ENCODE results near the gene NKTR. TPM values are rescaled to one million over a fixed set of nuclear protein-coding genes. Genes with fewer than 3 reads are reported as not detected.

NKTR gene
- polyA plus RNA-seq, 1 of the 3 experiments (the other 2 are of a cell fraction): 19.2 TPM

GRCh38 chr3:42684632-42685362 lies 84.3 kb downstream of the NKTR start:
- no peak overlapping the region for H3K9ac ChIP-seq
- TF ChIP-seq RCOR1 (IDR thresholded peaks at IDR 0.05; ENCODE audit: low read length) (no peak), USF1 (IDR thresholded peaks at IDR 0.05; ENCODE audit: borderline replicate concordance, low read depth) (no peak)
- H3K27me3 ChIP-seq (ENCODE audit: insufficient read depth): peaks cover 19% of the 10 kb centered on the region; the same call in 1 of the 2 replicates
- DNase-seq: no peak
- H3K36me3 ChIP-seq (replicated peaks in 1 of 2; ENCODE audit: control insufficient read depth in 1 of 2, insufficient read depth in 2 of 2, low read length in 1 of 2): no peaks in the 10 kb centered on the region
- H2AFZ ChIP-seq (ENCODE audit: low read depth): no peak overlapping the region
- 87% methylated on average over 6 of the region's 7 CpGs for WGBS (ENCODE audit: low lambda C conversion rate)
- H3K4me1 ChIP-seq (ENCODE audit: control insufficient read depth in 1 of 2, insufficient read depth in 2 of 2, low read depth in 1 of 2, low read length in 1 of 2): no peaks in the 10 kb centered on the region; a peak in 1 of 4 replicates
- POLR2A ChIA-PET: no interaction called here
- no peak overlapping the region for H3K27ac ChIP-seq (ENCODE audit: low read depth in 2 of 2, low read length in 1 of 2)
- H4K20me1 ChIP-seq (ENCODE audit: insufficient read depth): no peaks in the 10 kb centered on the region
- H3K79me2 ChIP-seq (ENCODE audit: insufficient read depth): no peaks in the 10 kb centered on the region
- CTCF ChIA-PET: interaction anchor here (0.6 kb wide), 1 partner anchor 95 kb away, joined by 3 read pairs; no protein-coding TSS in a partner anchor
- H3K9me3 ChIP-seq: no peaks in the 10 kb centered on the region
- no peaks in the 10 kb centered on the region for H3F3A ChIP-seq (replicated peaks; ENCODE audit: insufficient read depth)
- H3K4me2 ChIP-seq: no peak overlapping the region
- H3K9me2 ChIP-seq: no peaks in the 10 kb centered on the region
- H3K4me3 ChIP-seq (ENCODE audit: low read depth in 2 of 2, low read length in 1 of 2): no peak overlapping the region

GRCh38 chr3:42685363-42685881 lies 84.9 kb downstream of the NKTR start, which contains the start of gene KLHL40:
TSS of gene KLHL40 (plus strand) at chr3:42685537. CDS start at chr3:42685619, 82 bp downstream.
- H2AFZ ChIP-seq (ENCODE audit: low read depth): no peak within 1 kb of the TSS
- no peaks in the 10 kb centered on the region for H3K9me3 ChIP-seq
- no peaks in the 10 kb centered on the region for H3F3A ChIP-seq (replicated peaks; ENCODE audit: insufficient read depth)
- CTCF ChIA-PET: interaction anchor here (0.6 to 0.7 kb wide), 2 partner anchors 27 to 95 kb away, joined by 3 read pairs; no protein-coding TSS in a partner anchor
- peak within 1 kb of the TSS; percentile 77 for H3K4me2 ChIP-seq
- peak within 1 kb of the TSS in 1 of 2 experiments; percentile 6; a peak in 1 of 4 replicates for H3K4me3 ChIP-seq (ENCODE audit: low read depth in 2 of 2, low read length in 1 of 2)
- H3K79me2 ChIP-seq (ENCODE audit: insufficient read depth): no peaks in the 10 kb centered on the region
- H3K9ac ChIP-seq: no peak within 1 kb of the TSS
- DNase-seq: no peak
- no peak within 1 kb of the TSS for H3K27ac ChIP-seq (ENCODE audit: low read depth in 2 of 2, low read length in 1 of 2)
- H4K20me1 ChIP-seq (ENCODE audit: insufficient read depth): no peaks in the 10 kb centered on the region
- H3K9me2 ChIP-seq: no peaks in the 10 kb centered on the region
- H3K4me1 ChIP-seq (ENCODE audit: control insufficient read depth in 1 of 2, insufficient read depth in 2 of 2, low read depth in 1 of 2, low read length in 1 of 2): no peaks in the 10 kb centered on the region; a peak in 1 of 4 replicates
- peaks cover 19% of the 10 kb centered on the region; the same call in 1 of the 2 replicates for H3K27me3 ChIP-seq (ENCODE audit: insufficient read depth)
- POLR2A ChIA-PET: no interaction called here
- H3K36me3 ChIP-seq (replicated peaks in 1 of 2; ENCODE audit: control insufficient read depth in 1 of 2, insufficient read depth in 2 of 2, low read length in 1 of 2): no peaks in the 10 kb centered on the region
- 27% methylated on average over 2 of the region's 34 CpGs for WGBS (ENCODE audit: low lambda C conversion rate)
- TF ChIP-seq MAX (IDR thresholded peaks at IDR 0.05; ENCODE audit: low read depth): no peak
- TF ChIP-seq FOXM1 (IDR thresholded peaks at IDR 0.05; ENCODE audit: low read depth): no peak
- no peak for TF ChIP-seq MEF2A (IDR thresholded peaks at IDR 0.05; ENCODE audit: borderline replicate concordance, low read depth)
- TF ChIP-seq CTCF (IDR thresholded peaks at IDR 0.05): no peak
- no peak for TF ChIP-seq SIN3A (IDR thresholded peaks at IDR 0.05; ENCODE audit: borderline replicate concordance, low read depth, low read length)
- no peak for TF ChIP-seq ELF1 (IDR thresholded peaks at IDR 0.05)
- no peak for TF ChIP-seq TAF1 (IDR thresholded peaks at IDR 0.05; ENCODE audit: borderline replicate concordance, low read depth, low read length)
- no peak for TF ChIP-seq NRF1 (IDR thresholded peaks at IDR 0.05; ENCODE audit: low read depth, low read length)
- no peak for TF ChIP-seq POLR2AphosphoS5 (IDR thresholded peaks at IDR 0.05; ENCODE audit: low read depth, low read length)
- TF ChIP-seq RAD21 (IDR thresholded peaks at IDR 0.05; ENCODE audit: low read length): no peak
- no peak for TF ChIP-seq PBX3 (IDR thresholded peaks at IDR 0.05)
- no peak for TF ChIP-seq USF1 (IDR thresholded peaks at IDR 0.05; ENCODE audit: borderline replicate concordance, low read depth)
- TF ChIP-seq TCF12 (IDR thresholded peaks at IDR 0.05): no peak
- TF ChIP-seq REST (IDR thresholded peaks at IDR 0.05; ENCODE audit: low read depth, low read length): no peak
- no peak for TF ChIP-seq RFX5 (IDR thresholded peaks at IDR 0.05; ENCODE audit: low read length)
- TF ChIP-seq FOXJ3 (CRISPR knock-in tag; IDR thresholded peaks at IDR 0.05): no peak
- no peak for TF ChIP-seq NFIC (IDR thresholded peaks at IDR 0.05; ENCODE audit: borderline replicate concordance)
- no peak for TF ChIP-seq RCOR1 (IDR thresholded peaks at IDR 0.05; ENCODE audit: low read length)
